Fibroblast of pulmonary artery (primary cell): Measurements from ENCODE around the gene CHPT1.

Experiments
- DNase-seq: peaks from one replicate; pipeline ENCODE4 v3.0.0-alpha.2; 2010; ENCODE audit warnings: low read depth
- H3K4me3 ChIP-seq: replicated peaks from 2 replicates; pipeline ENCODE4 v1.5.1; 2011; ENCODE audit warnings: low read depth, mild to moderate bottlenecking, control low read depth, low read length, moderate library complexity
- CTCF ChIP-seq: IDR thresholded peaks from 2 replicates; pipeline ENCODE4 v1.5.1; 2011; ENCODE audit warnings: mild to moderate bottlenecking, control low read depth, low read length, inconsistent platforms; ENCODE audit errors: missing control alignments

Gene CHPT1

GRCh38 chr12:101685092-101685491 is 12.3 kb upstream of the CHPT1 start:
- no peak for DNase-seq
- no peak overlapping the region for H3K4me3 ChIP-seq
- TF ChIP-seq CTCF, result no peak

DNA sequence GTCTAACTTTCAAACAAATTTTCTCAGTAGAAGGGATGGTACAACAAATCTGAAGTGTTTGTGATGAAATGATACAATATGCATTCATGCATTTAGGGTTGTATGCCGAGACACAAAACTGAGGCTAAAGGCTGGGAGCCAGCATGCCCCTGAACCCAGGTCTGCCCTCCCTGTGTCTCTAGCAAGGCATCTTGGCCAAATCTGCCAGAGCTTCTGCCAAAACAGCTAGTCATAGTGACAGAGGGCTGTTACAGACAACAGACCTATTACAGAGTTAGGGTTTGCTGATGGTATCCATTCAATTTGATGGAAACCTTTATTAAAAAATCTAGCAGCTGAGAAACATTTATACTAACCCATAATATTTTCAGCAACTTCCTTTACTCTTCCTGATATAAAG is 11.3 kb upstream of the CHPT1 start:
- no peak for DNase-seq
- no peak for TF ChIP-seq CTCF
- H3K4me3 ChIP-seq, result no peak overlapping the region

GRCh38 chr12:101690544-101691098 is 6.8 kb upstream of the CHPT1 start:
- H3K4me3 ChIP-seq, result no peak overlapping the region
- no peak for DNase-seq
- no peak for TF ChIP-seq CTCF

- TF ChIP-seq CTCF, result no peak
These were observed 5.8 kb upstream of the CHPT1 start for GRCh38 chr12:101691503-101692096.

GRCh38 chr12:101694297-101694848 is 3.1 kb upstream of the CHPT1 start:
- TF ChIP-seq CTCF, result no peak
- no peak overlapping the region for H3K4me3 ChIP-seq
- DNase-seq, result no peak

More at GRCh38 chr12:101691503-101692096, 5.8 kb upstream of the CHPT1 start:
- DNase-seq, result no peak
- H3K4me3 ChIP-seq, result no peak overlapping the region

GRCh38 chr12:101694986-101695385 is 2.5 kb upstream of the CHPT1 start:
- H3K4me3 ChIP-seq, result no peak overlapping the region
- TF ChIP-seq CTCF, result no peak
- no peak for DNase-seq

- no peak for TF ChIP-seq CTCF
- H3K4me3 ChIP-seq, result no peak overlapping the region
- no peak for DNase-seq
These were observed 1.7 kb upstream of the CHPT1 start for GRCh38 chr12:101695706-101696105.
